Natural killer cell (primary cell): ENCODE data around the gene GPATCH2L. TPM values are rescaled to one million over a fixed set of nuclear protein-coding genes. Genes with fewer than 3 reads are reported as not detected.
A peak's percentile ranks its signal among the peaks of the same experiment; 100 is the strongest.

Source experiments
- ATAC-seq, 3 donors: fragments of 150-1000 bp in 2 of 3; fragments of 200-7000 bp in 1 of 3; cut with Tn5 transposase; 1 replicate in 1 of 3; 2 replicates in 2 of 3; pipeline ENCODE4 v1.10.0; 2021; ENCODE audit warnings: mild to moderate bottlenecking in 2 of 3, moderate library complexity in 2 of 3
- DNase-seq, 2 donors: peaks; one replicate each; pipeline versions ENCODE4 v3.0.0 to v3.0.0-alpha.2; 2013 to 2021; ENCODE audit warnings: mixed read lengths in 1 of 2
- H3K27ac ChIP-seq: one replicate; pipeline ENCODE4 v1.5.1; 2013; ENCODE audit warnings: mild to moderate bottlenecking, low read length
- H3K27me3 ChIP-seq: one replicate; pipeline ENCODE4 v1.6.1; 2013; ENCODE audit warnings: low read length; ENCODE audit not compliant: control insufficient read depth, insufficient read depth
- H3K36me3 ChIP-seq: one replicate; pipeline ENCODE4 v1.6.1; 2013; ENCODE audit warnings: low read length; ENCODE audit not compliant: control insufficient read depth, insufficient read depth
- H3K4me1 ChIP-seq: one replicate; pipeline ENCODE4 v1.6.1; 2013; ENCODE audit warnings: low read length; ENCODE audit not compliant: control insufficient read depth, insufficient read depth
- H3K4me3 ChIP-seq: one replicate; pipeline ENCODE4 v1.5.1; 2013; ENCODE audit warnings: low read length
- H3K9me3 ChIP-seq: one replicate; pipeline ENCODE4 v1.6.1; 2013; ENCODE audit warnings: low read length; ENCODE audit not compliant: control insufficient read depth, insufficient read depth
- H3K27ac Mint-ChIP-seq, 2 donors: one replicate each; pipeline ENCODE4 v1.8.0; 2022; ENCODE audit warnings: mild to moderate bottlenecking in 2 of 2, mixed read lengths in 2 of 2, moderate library complexity in 1 of 2
- H3K27me3 Mint-ChIP-seq, 2 donors: one replicate each; pipeline ENCODE4 v1.8.0; 2022; ENCODE audit warnings: low read depth in 2 of 2, mixed read lengths in 2 of 2
- H3K36me3 Mint-ChIP-seq: one replicate; pipeline ENCODE4 v1.8.0; 2022; ENCODE audit warnings: mixed read lengths
- H3K4me1 Mint-ChIP-seq, 2 donors: one replicate each; pipeline ENCODE4 v1.8.0; 2022; ENCODE audit warnings: mixed read lengths in 2 of 2
- H3K4me3 Mint-ChIP-seq: one replicate; pipeline ENCODE4 v1.8.0; 2022; ENCODE audit warnings: mild to moderate bottlenecking, moderate library complexity, mixed read lengths
- H3K9me3 Mint-ChIP-seq, 2 donors: one replicate each; pipeline ENCODE4 v1.8.0; 2022; ENCODE audit warnings: mixed read lengths in 2 of 2
- WGBS: methylation state at CpG from one replicate; pipeline ENCODE4 v1.1.7; 2013; ENCODE audit warnings: missing lambda C conversion rate; ENCODE audit not compliant: insufficient coverage; 5-methylcytosine and 5-hydroxymethylcytosine counted together
- intact Hi-C: fragments of 100-400 bp; cut with micrococcal nuclease; formaldehyde crosslinking; loops from one replicate; pipeline ENCODE4 v1.14.2; 2022
- total RNA-seq, 4 donors: library from RNA; stranded (reverse); fragments of 120-200 nt in 1 of 4; gene quantifications; one replicate each; pipeline versions ENCODE4 v1.2.3 to v1.2.4, GENCODE V29; 2013 to 2022
- TF ChIP-seq, protein P1 (sequence below): fragments of 200-600 bp; IDR thresholded peaks from one replicate; pipeline ENCODE4 v1.8.0; 2022; ENCODE audit warnings: antibody characterized with exemption

GPATCH2L gene
- total RNA-seq, 3 donors from 2014 or later (not counting 1 experiment from before 2014, with no cell fraction given): 69.1 to 111 (median 90.4) TPM

DNA sequence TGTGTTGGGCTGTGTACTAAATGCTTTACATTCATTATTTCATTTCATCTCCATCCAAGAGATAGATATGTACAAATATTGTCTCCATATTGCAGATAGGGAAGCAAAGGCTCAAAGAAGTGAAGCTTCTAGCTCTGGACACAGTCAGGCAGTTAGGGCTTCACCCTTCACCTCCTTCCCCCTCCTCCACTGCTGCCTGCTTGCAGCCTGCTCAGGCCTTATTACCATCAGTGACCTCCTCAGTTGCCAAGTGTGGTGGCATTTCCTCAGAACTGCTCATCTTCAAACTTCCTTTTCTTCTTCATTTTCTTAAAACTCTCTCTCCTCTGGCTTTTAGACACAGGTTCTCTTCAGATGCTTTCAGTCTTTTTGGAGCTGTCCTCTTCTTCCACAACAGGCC lies 4.7 kb upstream of the GPATCH2L start:
- H3K27ac Mint-ChIP-seq: no peak overlapping the region
- no peak overlapping the region for H3K4me3 Mint-ChIP-seq
- peaks cover 4% of the 10 kb centered on the region for H3K9me3 ChIP-seq
- no peaks in the 10 kb centered on the region for H3K36me3 ChIP-seq
- no peak for DNase-seq
- ATAC-seq: no peak
- H3K4me1 ChIP-seq: peaks cover 3% of the 10 kb centered on the region
- no peak overlapping the region for H3K4me3 ChIP-seq
- intact Hi-C loops: no loop called here
- no peaks in the 10 kb centered on the region for H3K36me3 Mint-ChIP-seq
- TF ChIP-seq, protein P1, sequence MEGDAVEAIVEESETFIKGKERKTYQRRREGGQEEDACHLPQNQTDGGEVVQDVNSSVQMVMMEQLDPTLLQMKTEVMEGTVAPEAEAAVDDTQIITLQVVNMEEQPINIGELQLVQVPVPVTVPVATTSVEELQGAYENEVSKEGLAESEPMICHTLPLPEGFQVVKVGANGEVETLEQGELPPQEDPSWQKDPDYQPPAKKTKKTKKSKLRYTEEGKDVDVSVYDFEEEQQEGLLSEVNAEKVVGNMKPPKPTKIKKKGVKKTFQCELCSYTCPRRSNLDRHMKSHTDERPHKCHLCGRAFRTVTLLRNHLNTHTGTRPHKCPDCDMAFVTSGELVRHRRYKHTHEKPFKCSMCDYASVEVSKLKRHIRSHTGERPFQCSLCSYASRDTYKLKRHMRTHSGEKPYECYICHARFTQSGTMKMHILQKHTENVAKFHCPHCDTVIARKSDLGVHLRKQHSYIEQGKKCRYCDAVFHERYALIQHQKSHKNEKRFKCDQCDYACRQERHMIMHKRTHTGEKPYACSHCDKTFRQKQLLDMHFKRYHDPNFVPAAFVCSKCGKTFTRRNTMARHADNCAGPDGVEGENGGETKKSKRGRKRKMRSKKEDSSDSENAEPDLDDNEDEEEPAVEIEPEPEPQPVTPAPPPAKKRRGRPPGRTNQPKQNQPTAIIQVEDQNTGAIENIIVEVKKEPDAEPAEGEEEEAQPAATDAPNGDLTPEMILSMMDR: no peak
- H3K27ac ChIP-seq: no peak overlapping the region
- H3K4me1 Mint-ChIP-seq: peaks cover 10 to 12% of the 10 kb centered on the region in 2 donors
- H3K9me3 Mint-ChIP-seq: peaks cover 4 to 6% of the 10 kb centered on the region in 2 donors
- H3K27me3 ChIP-seq: no peaks in the 10 kb centered on the region
- peaks cover 11 to 20% of the 10 kb centered on the region in 2 donors for H3K27me3 Mint-ChIP-seq

- no peak overlapping the region for H3K27ac Mint-ChIP-seq
- WGBS: 89% methylated on average over 2 of the region's 2 CpGs
- Histone ChIP-seq H3K9me3 (no peaks in the 10 kb centered on the region), H3K27ac (no peak overlapping the region), H3K36me3 (no peaks in the 10 kb centered on the region), H3K4me1 (peaks cover 10% of the 10 kb centered on the region), H3K4me3 (no peak overlapping the region), H3K27me3 (no peaks in the 10 kb centered on the region)
- no peak overlapping the region for H3K4me3 Mint-ChIP-seq
- DNase-seq: no peak
- TF ChIP-seq, protein P1: no peak
- H3K9me3 Mint-ChIP-seq: peaks cover 0 to under 1% of the 10 kb centered on the region in 2 donors
- H3K36me3 Mint-ChIP-seq: no peaks in the 10 kb centered on the region
- intact Hi-C loops: no loop called here
- no peak for ATAC-seq
- peaks cover 7 to 14% of the 10 kb centered on the region in 2 donors for H3K27me3 Mint-ChIP-seq
- peaks cover 30 to 34% of the 10 kb centered on the region in 2 donors for H3K4me1 Mint-ChIP-seq
Observed at GRCh38 chr14:76149196-76149595, 2.5 kb upstream of the GPATCH2L start.

- peaks cover 16% of the 10 kb centered on the region for H3K4me1 ChIP-seq
- TF ChIP-seq, protein P1: no peak
- H3K27ac ChIP-seq: peak overlapping the region; percentile 81
- Mint-ChIP-seq H3K9me3 (no peaks in the 10 kb centered on the region), H3K36me3 (no peaks in the 10 kb centered on the region), H3K27ac (peak overlapping the region; percentile 96 to 99), H3K27me3 (no peaks in the 10 kb centered on the region), H3K4me3 (peak overlapping the region; percentile 96), H3K4me1 (peaks cover 55 to 56% of the 10 kb centered on the region in 2 donors)
- DNase-seq: peak; percentile 74 to 88
- intact Hi-C loops: no loop called here
- WGBS: 0% methylated on average over 16 of the region's 17 CpGs
- H3K9me3 ChIP-seq: no peaks in the 10 kb centered on the region
- peak; percentile 70 to 86 (median 82) for ATAC-seq
- H3K4me3 ChIP-seq: peak overlapping the region; percentile 61
- peaks cover 22% of the 10 kb centered on the region for H3K36me3 ChIP-seq
- H3K27me3 ChIP-seq: no peaks in the 10 kb centered on the region
Observed at GRCh38 chr14:76152333-76152681, 585 bp downstream of the GPATCH2L start.

- 33% methylated on average over 1 of the region's 1 CpG for WGBS
- H3K27ac ChIP-seq: no peak overlapping the region
- TF ChIP-seq, protein P1: no peak
- no peaks in the 10 kb centered on the region for H3K27me3 Mint-ChIP-seq
- H3K4me3 Mint-ChIP-seq: peak overlapping the region; percentile 54
- ATAC-seq (no peak), DNase-seq (no peak)
- no peaks in the 10 kb centered on the region for H3K27me3 ChIP-seq
- no peaks in the 10 kb centered on the region for H3K36me3 Mint-ChIP-seq
- H3K4me1 ChIP-seq: peaks cover 16% of the 10 kb centered on the region
- H3K9me3 Mint-ChIP-seq: no peaks in the 10 kb centered on the region
- H3K9me3 ChIP-seq: no peaks in the 10 kb centered on the region
- peaks cover 70 to 72% of the 10 kb centered on the region in 2 donors for H3K4me1 Mint-ChIP-seq
- peaks cover 34% of the 10 kb centered on the region for H3K36me3 ChIP-seq
- H3K27ac Mint-ChIP-seq: peak overlapping the region; percentile 62 to 96
- H3K4me3 ChIP-seq: no peak overlapping the region
- intact Hi-C loops: no loop called here
Observed at GRCh38 chr14:76153919-76154318, 2.2 kb downstream of the GPATCH2L start.
